ENCODE data around the gene MAGEA3. TPM values are rescaled to one million over a fixed set of nuclear protein-coding genes. Genes with fewer than 3 reads are reported as not detected.
"Not testable (repeated sequence)": the region's sequence is repeated elsewhere in the genome, so short reads cannot be mapped to it uniquely, and the experiment has no call there.

MAGEA3 gene
- total RNA-seq: not detected in 2 replicates

GRCh38 chrX:152697952-152698931 lies at the start of gene MAGEA3:
Gene MAGEA3 (plus strand): TSS chrX:152698794. CDS start chrX:152700833, 2,039 bp downstream.
- intact Hi-C loops (cut with micrococcal nuclease): not testable (repeated sequence)

- intact Hi-C loops (cut with micrococcal nuclease): no loop called here
Measured at GRCh38 chrX:152652060-152652459, 46.5 kb upstream of the MAGEA3 start.

GRCh38 chrX:152652467-152652866 lies 46.1 kb upstream of the MAGEA3 start:
- intact Hi-C loops (cut with micrococcal nuclease): no loop called here

GRCh38 chrX:152656087-152656486 lies 42.5 kb upstream of the MAGEA3 start:
- intact Hi-C loops (cut with micrococcal nuclease): no loop called here

GRCh38 chrX:152656890-152657289 lies 41.7 kb upstream of the MAGEA3 start:
- intact Hi-C loops (cut with micrococcal nuclease): no loop called here

GRCh38 chrX:152658302-152658701 lies 40.3 kb upstream of the MAGEA3 start:
- intact Hi-C loops (cut with micrococcal nuclease): no loop called here

- intact Hi-C loops (cut with micrococcal nuclease): no loop called here
Measured at GRCh38 chrX:152663086-152663485, 35.5 kb upstream of the MAGEA3 start.

- intact Hi-C loops (cut with micrococcal nuclease): no loop called here
Measured at GRCh38 chrX:152674135-152674534, 24.5 kb upstream of the MAGEA3 start.

- intact Hi-C loops (cut with micrococcal nuclease): not testable (repeated sequence)
Measured at GRCh38 chrX:152674652-152675051, 23.9 kb upstream of the MAGEA3 start.

GRCh38 chrX:152681012-152681411 lies 17.6 kb upstream of the MAGEA3 start:
- intact Hi-C loops (cut with micrococcal nuclease): not testable (repeated sequence)

- intact Hi-C loops (cut with micrococcal nuclease): not testable (repeated sequence)
Measured at GRCh38 chrX:152700390-152700789, 1.8 kb downstream of the MAGEA3 start.

- intact Hi-C loops (cut with micrococcal nuclease): not testable (repeated sequence)
Measured at GRCh38 chrX:152706500-152706899, 7.9 kb downstream of the MAGEA3 start.

GRCh38 chrX:152709173-152709572 lies 10.6 kb downstream of the MAGEA3 start, which contains the start of gene CSAG2:
Gene CSAG2 (minus strand): TSS chrX:152709273. CDS start chrX:152709112, 161 bp downstream.
- intact Hi-C loops (cut with micrococcal nuclease): not testable (repeated sequence)

- intact Hi-C loops (cut with micrococcal nuclease): not testable (repeated sequence)
Measured at GRCh38 chrX:152713195-152713594, 14.6 kb downstream of the MAGEA3 start.

- intact Hi-C loops (cut with micrococcal nuclease): not testable (repeated sequence)
Measured at GRCh38 chrX:152713815-152714787, 15.5 kb downstream of the MAGEA3 start, which contains the start of gene MAGEA2B. Gene MAGEA2B (plus strand): TSS chrX:152714628. CDS start chrX:152717107, 2,479 bp downstream.

GRCh38 chrX:152725409-152725808 lies 26.8 kb downstream of the MAGEA3 start:
- intact Hi-C loops (cut with micrococcal nuclease): no loop called here

GRCh38 chrX:152733261-152733975 lies 34.8 kb downstream of the MAGEA3 start, which contains the start of the genes CSAG1 and MAGEA12:
Gene CSAG1 (minus strand): TSS chrX:152733721. CDS start chrX:152732460, 1,261 bp downstream.
Gene MAGEA12 (plus strand): TSS chrX:152733757. CDS start chrX:152736162, 2,405 bp downstream.
- intact Hi-C loops (cut with micrococcal nuclease): no loop called here

- intact Hi-C loops (cut with micrococcal nuclease): not testable (repeated sequence)
Measured at GRCh38 chrX:152734143-152734858, 35.7 kb downstream of the MAGEA3 start.

- intact Hi-C loops (cut with micrococcal nuclease): no loop called here
Measured at GRCh38 chrX:152735101-152735500, 36.5 kb downstream of the MAGEA3 start.

Data from T-helper 1 cell treated with Interleukin-12 subunit alpha and Interleukin-12 subunit beta and Interleukin-4 antibody, amounts not matched to agents 30 ng/mL and 1 ng/mL, for 36 hours (primary cell).